NB4 (cell line): ENCODE data around the gene ACE.

Source experiments
- DNase-seq: peaks from one replicate; pipeline ENCODE4 v3.0.0; 2010; ENCODE audit warnings: low read depth
- H3K4me3 ChIP-seq: one replicate; pipeline ENCODE4 v1.5.1; 2011; ENCODE audit warnings: mild to moderate bottlenecking, low read depth, low read length, moderate library complexity
- MYC ChIP-seq: IDR thresholded peaks from 2 replicates; pipeline ENCODE4 v1.6.1; 2011; ENCODE audit warnings: low read depth, low read length
- POLR2A ChIP-seq: IDR thresholded peaks from 2 replicates; pipeline ENCODE4 v1.6.1; 2011; ENCODE audit warnings: mild to moderate bottlenecking; ENCODE audit not compliant: insufficient read length; ENCODE audit errors: extremely low read depth
- TF ChIP-seq, protein P1 (sequence below): IDR thresholded peaks from 2 replicates; pipeline ENCODE4 v1.6.1; 2011; ENCODE audit warnings: low read depth, low read length
- TF ChIP-seq, protein P2 (sequence below): IDR thresholded peaks from one replicate; pipeline ENCODE4 v1.5.1; 2012; ENCODE audit warnings: low read depth, low read length

Gene ACE

DNA sequence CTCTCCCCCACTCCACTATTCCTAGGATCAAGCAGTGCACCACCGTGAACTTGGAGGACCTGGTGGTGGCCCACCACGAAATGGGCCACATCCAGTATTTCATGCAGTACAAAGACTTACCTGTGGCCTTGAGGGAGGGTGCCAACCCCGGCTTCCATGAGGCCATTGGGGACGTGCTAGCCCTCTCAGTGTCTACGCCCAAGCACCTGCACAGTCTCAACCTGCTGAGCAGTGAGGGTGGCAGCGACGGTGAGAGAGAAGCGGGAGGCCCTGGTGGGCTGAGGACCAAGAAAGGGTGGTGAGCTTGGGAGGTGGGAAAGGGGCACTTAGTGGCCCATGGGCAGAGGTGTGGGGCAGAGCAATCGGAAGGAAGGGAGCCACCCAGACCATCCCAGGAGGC is 16.6 kb downstream of the ACE start:
- no peak for DNase-seq
- TF ChIP-seq POLR2A (no peak), MYC (no peak)
- TF ChIP-seq, protein P1, sequence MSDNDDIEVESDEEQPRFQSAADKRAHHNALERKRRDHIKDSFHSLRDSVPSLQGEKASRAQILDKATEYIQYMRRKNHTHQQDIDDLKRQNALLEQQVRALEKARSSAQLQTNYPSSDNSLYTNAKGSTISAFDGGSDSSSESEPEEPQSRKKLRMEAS = no peak
- TF ChIP-seq, protein P2, sequence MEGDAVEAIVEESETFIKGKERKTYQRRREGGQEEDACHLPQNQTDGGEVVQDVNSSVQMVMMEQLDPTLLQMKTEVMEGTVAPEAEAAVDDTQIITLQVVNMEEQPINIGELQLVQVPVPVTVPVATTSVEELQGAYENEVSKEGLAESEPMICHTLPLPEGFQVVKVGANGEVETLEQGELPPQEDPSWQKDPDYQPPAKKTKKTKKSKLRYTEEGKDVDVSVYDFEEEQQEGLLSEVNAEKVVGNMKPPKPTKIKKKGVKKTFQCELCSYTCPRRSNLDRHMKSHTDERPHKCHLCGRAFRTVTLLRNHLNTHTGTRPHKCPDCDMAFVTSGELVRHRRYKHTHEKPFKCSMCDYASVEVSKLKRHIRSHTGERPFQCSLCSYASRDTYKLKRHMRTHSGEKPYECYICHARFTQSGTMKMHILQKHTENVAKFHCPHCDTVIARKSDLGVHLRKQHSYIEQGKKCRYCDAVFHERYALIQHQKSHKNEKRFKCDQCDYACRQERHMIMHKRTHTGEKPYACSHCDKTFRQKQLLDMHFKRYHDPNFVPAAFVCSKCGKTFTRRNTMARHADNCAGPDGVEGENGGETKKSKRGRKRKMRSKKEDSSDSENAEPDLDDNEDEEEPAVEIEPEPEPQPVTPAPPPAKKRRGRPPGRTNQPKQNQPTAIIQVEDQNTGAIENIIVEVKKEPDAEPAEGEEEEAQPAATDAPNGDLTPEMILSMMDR = no peak

DNA sequence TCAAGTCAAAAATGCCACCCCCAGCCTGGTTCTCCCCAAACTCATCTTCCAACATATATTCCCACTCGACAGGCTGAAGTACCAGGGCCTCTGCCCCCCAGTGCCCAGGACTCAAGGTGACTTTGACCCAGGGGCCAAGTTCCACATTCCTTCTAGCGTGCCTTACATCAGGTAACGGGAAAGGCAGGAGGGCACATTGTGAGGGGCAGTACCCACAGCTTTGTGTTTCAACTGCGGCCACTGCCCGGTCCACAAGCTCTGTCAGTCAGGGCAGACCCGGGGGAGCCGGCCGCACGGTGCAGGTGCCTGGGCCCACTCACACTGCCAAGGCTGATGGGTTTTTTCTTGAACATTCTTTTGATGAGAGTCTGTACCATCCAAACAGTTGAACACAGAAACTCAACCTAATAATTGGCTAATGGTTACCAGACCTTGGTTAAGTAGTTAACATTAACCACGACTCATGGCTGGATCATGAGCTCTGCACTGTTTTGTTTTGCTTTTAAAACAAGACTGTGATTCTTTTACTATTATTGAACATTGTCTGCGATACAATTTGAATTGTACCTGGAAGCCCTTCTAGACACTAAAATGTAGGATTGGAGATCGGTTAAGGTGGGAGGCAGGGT is 17.6 kb downstream of the ACE start:
- TF ChIP-seq POLR2A (no peak), MYC (no peak)
- TF ChIP-seq, protein P1 = no peak
- TF ChIP-seq, protein P2 = no peak
- H3K4me3 ChIP-seq = no peak overlapping the region
- DNase-seq = no peak

More for the DNA sequence above, 16.6 kb downstream of the ACE start:
- no peak overlapping the region for H3K4me3 ChIP-seq

DNA sequence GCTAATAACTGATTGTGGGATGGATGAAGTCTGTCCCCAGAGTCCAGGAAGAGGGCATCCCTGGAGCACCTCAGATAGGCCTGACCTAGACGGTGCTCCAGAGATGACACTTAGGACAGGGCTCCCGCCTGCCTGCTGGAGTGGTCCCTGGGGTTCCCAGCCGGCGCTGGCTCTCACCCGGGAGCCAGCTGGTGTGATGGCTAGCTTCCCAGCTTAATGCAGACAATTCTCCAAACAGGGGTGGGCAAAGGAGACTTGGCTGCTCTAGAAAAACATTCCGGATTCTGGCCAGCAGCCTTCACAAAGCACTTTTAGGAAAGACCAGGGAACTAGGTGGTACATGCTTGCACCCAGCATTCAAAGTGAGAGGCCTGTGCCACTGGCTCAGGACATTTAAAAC is 18.6 kb downstream of the ACE start:
- no peak for DNase-seq
- TF ChIP-seq, protein P1 = no peak
- TF ChIP-seq MYC (no peak), POLR2A (no peak)
- TF ChIP-seq, protein P2 = no peak
- H3K4me3 ChIP-seq = no peak overlapping the region

DNA sequence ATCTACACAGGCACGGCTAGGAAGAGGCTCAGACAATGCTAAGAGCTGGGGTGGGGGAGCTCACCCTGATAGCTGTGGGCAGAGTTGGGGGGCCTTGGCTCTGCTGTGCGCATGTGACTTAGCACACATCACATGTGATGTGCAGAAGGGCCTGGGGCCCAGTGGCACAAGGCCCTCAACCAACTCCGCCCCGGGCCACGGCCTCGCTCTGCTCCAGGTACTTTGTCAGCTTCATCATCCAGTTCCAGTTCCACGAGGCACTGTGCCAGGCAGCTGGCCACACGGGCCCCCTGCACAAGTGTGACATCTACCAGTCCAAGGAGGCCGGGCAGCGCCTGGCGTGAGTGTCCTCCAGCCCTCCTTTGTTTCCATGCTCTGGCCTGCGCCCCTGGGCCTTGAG is 19.3 kb downstream of the ACE start:
- no peak for TF ChIP-seq MYC
- TF ChIP-seq, protein P1 = no peak
- DNase-seq = no peak
- no peak overlapping the region for H3K4me3 ChIP-seq

DNA sequence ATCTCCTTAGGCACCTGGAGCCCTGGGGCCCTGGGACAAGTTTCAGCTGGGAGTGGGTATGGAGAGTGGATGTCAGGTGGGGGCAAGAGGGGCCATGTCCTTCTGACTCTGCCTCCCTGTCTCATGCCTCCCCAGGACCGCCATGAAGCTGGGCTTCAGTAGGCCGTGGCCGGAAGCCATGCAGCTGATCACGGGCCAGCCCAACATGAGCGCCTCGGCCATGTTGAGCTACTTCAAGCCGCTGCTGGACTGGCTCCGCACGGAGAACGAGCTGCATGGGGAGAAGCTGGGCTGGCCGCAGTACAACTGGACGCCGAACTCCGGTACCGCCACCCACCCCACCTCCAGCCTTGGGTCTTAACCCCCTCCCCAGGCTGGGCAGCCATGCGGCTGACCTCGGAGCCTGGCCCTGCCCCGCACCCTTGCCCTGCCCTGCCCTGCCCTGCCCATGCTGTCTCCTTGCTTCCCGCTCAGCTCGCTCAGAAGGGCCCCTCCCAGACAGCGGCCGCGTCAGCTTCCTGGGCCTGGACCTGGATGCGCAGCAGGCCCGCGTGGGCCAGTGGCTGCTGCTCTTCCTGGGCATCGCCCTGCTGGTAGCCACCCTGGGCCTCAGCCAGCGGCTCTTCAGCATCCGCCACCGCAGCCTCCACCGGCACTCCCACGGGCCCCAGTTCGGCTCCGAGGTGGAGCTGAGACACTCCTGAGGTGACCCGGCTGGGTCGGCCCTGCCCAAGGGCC is 20.0 kb downstream of the ACE start:
- TF ChIP-seq, protein P2 = no peak
- no peak overlapping the region for H3K4me3 ChIP-seq
- no peak for DNase-seq

DNA sequence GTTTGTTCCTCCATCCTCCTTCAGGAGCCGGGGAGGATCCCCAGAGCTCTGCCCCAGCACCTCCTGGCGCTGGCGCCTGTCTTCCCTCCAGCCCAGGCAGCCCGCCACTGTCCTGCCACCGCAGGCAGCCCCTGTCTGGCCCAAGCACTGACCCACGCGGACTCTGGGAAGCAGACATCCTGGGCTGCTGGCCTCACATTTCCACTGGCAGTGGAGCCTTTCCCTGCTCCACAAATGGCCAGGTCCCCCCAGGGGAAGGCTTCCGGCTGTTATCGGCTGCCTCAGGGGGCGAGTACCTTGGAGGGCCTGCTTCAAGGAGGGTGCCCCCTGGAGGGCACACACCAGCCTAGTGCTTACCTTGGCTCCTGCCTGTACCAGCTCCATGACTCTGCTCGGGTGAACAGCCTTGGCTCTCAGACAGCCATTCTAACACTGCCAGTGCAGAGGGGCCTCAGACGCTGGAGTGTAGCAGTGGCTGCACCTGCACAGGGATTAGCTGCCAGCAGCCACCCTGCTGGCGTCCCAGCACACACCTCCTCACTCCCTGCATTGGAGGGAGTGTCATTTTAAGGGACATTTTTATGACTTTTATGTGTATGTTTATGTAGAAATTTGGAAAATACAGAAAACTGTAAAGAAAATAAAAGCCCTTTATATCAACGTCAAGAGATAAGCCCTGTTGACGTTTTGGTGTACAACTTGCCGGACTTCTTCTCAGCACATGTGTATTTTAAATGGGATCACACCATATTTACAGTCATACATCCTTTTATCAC is 21.0 kb downstream of the ACE start:
- no peak for TF ChIP-seq MYC
- TF ChIP-seq, protein P2 = peak; percentile 45
- H3K4me3 ChIP-seq = no peak overlapping the region
- DNase-seq = peak; percentile 50
